BJ (cell line): Measurements from ENCODE around the gene MCEMP1. TPM values are rescaled to one million over a fixed set of nuclear protein-coding genes. Genes with fewer than 3 reads are reported as not detected.

Source experiments
- CTCF ChIA-PET: fragments of 350-600 bp; formaldehyde crosslinking; extraction: SDS; loops from one replicate; lab custom pipeline; 2021; ENCODE audit warnings: antibody characterized with exemption, inconsistent platforms; lab: Yijun Ruan, JAX
- POLR2A ChIA-PET: fragments of 300-600 bp; sonication (Branson Sonifier 250); formaldehyde crosslinking; extraction: SDS; loops from one replicate; lab custom pipeline; 2021; ENCODE audit warnings: antibody characterized with exemption; lab: Charles Lee
- DNase-seq: peaks from one replicate; pipeline ENCODE4 v3.0.0-alpha.2; 2011; ENCODE audit warnings: low read depth
- H3K27me3 ChIP-seq: 2 replicates; pipeline ENCODE4 v1.6.0; 2011; ENCODE audit warnings: low read length; ENCODE audit not compliant: control insufficient read depth, insufficient read depth
- H3K36me3 ChIP-seq: 2 replicates; pipeline ENCODE4 v1.5.1; 2011; ENCODE audit warnings: low read length; ENCODE audit not compliant: control insufficient read depth, insufficient read depth
- H3K4me3 ChIP-seq: 2 replicates; pipeline ENCODE4 v1.5.1; 2011; ENCODE audit warnings: low read depth, mild to moderate bottlenecking, control low read depth, low read length
- CTCF ChIP-seq: IDR thresholded peaks from 2 replicates; pipeline ENCODE4 v1.5.1; 2011; ENCODE audit warnings: low read depth, mild to moderate bottlenecking, control low read depth, inconsistent platforms, low read length, moderate library complexity; ENCODE audit not compliant: insufficient read depth
- polyA plus RNA-seq: library from polyadenylated mRNA; depleted of rRNA; stranded (reverse); fragments of >200 nt; gene quantifications from 2 replicates; pipeline ENCODE4 v1.2.3, GENCODE V29; 2011

MCEMP1 gene
- polyA plus RNA-seq, 1 experiment: not detected

GRCh38 chr19:7715671-7716070 is 38.8 kb downstream of the MCEMP1 start:
- POLR2A ChIA-PET: no interaction called here
- H3K36me3 ChIP-seq: no peaks in the 10 kb centered on the region
- TF ChIP-seq CTCF: no peak
- no peaks in the 10 kb centered on the region for H3K27me3 ChIP-seq
- DNase-seq: no peak
- CTCF ChIA-PET: no interaction called here
- H3K4me3 ChIP-seq: no peak overlapping the region

- ChIA-PET POLR2A (no interaction called here), CTCF (no interaction called here)
- no peak for DNase-seq
- no peak for TF ChIP-seq CTCF
- Histone ChIP-seq H3K4me3 (no peak overlapping the region), H3K27me3 (no peaks in the 10 kb centered on the region), H3K36me3 (no peaks in the 10 kb centered on the region)
Measured at GRCh38 chr19:7716762-7717161, 39.9 kb downstream of the MCEMP1 start.

GRCh38 chr19:7718668-7719067 is 41.8 kb downstream of the MCEMP1 start:
- DNase-seq: no peak
- TF ChIP-seq CTCF: no peak
- Histone ChIP-seq H3K36me3 (no peaks in the 10 kb centered on the region), H3K27me3 (peaks cover 3% of the 10 kb centered on the region), H3K4me3 (no peak overlapping the region)
- ChIA-PET POLR2A (no interaction called here), CTCF (interaction anchor here (0.8 to 1.1 kb wide), 2 partner anchors 38 to 150 kb away, joined by 3 to 4 read pairs; partner anchors contain the start of gene TRAPPC5)

GRCh38 chr19:7720351-7720750 is 43.5 kb downstream of the MCEMP1 start:
- POLR2A ChIA-PET: no interaction called here
- H3K27me3 ChIP-seq: peaks cover 3% of the 10 kb centered on the region
- no peak for DNase-seq
- CTCF ChIA-PET: no interaction called here
- TF ChIP-seq CTCF: no peak
- no peaks in the 10 kb centered on the region for H3K36me3 ChIP-seq
- H3K4me3 ChIP-seq: no peak overlapping the region

GRCh38 chr19:7722231-7722651 is 45.4 kb downstream of the MCEMP1 start:
- TF ChIP-seq CTCF: no peak
- no peak overlapping the region for H3K4me3 ChIP-seq
- H3K36me3 ChIP-seq: no peaks in the 10 kb centered on the region
- CTCF ChIA-PET: interaction anchor here (0.6 kb wide), 1 partner anchor 339 kb away, joined by 3 read pairs; no protein-coding TSS in a partner anchor
- POLR2A ChIA-PET: no interaction called here
- H3K27me3 ChIP-seq: peaks cover 3% of the 10 kb centered on the region
- DNase-seq: no peak
